ENCODE data around the gene ABCB9. TPM values are rescaled to one million over a fixed set of nuclear protein-coding genes. Genes with fewer than 3 reads are reported as not detected.

The ABCB9 gene
- total and polyA plus RNA-seq, 2 of the 8 experiments (the other 6 are each of a cell fraction or from before 2014, with no cell fraction given), result 3.8 to 8.0 TPM

DNA sequence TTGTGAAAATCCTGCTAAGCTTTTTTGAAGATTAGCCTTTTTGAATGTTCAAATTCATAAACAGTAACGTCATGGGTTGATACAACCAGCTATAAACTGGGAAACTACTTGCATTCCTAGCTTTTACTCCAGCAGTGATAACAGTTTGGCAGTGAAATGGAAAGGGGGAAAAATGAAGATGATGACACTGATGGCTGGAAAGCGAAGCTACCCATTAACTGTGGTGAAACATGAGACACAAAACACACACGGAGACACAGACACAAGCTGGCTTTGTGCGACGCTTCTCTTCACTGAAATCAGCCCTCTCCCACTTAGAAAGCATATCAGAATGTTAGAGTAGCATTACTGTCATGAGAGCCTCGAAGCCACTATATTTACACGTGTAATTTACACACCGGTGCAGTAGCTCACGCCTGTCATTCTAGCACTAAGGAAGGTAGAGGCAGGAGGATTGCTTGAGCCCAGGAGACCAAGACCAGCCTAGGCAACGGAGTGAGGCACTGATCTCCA is 86.1 kb downstream of the ABCB9 start (continued):
- TF ChIP-seq, protein P1, sequence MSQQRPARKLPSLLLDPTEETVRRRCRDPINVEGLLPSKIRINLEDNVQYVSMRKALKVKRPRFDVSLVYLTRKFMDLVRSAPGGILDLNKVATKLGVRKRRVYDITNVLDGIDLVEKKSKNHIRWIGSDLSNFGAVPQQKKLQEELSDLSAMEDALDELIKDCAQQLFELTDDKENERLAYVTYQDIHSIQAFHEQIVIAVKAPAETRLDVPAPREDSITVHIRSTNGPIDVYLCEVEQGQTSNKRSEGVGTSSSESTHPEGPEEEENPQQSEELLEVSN (IDR thresholded peaks at IDR 0.05), result no peak
- TF ChIP-seq BACH1 (IDR thresholded peaks at IDR 0.05; ENCODE audit: low read length) (no peak), RAD21 (IDR thresholded peaks at IDR 0.05 in 1 of 2, conservative IDR thresholded peaks at IDR 0.05 in 1 of 2; ENCODE audit: low read depth in 2 of 2, low read length in 2 of 2) (no peak), CBX5 (IDR thresholded peaks at IDR 0.05; ENCODE audit: low read depth, low read length) (no peak), BCL11A (IDR thresholded peaks at IDR 0.05; ENCODE audit: low read depth in 2 of 2, low read length in 2 of 2) (no peak), FOSL1 (IDR thresholded peaks at IDR 0.05; ENCODE audit: insufficient read depth, low read depth, low read length) (no peak), TCF12 (IDR thresholded peaks at IDR 0.05; ENCODE audit: low read depth, low read length) (no peak)

Small RNA genes within 50 kb of the gene (microRNA-seq; reads per million reads assigned to microRNA genes)
- 0 reads per million in 2 experiments for gene MIR4304 (ENCODE audit: borderline microRNAs expressed in 2 of 2, borderline number of aligned reads in 2 of 2, borderline replicate concordance in 1 of 2)

Small RNA genes within 50 kb of the gene (small RNA-seq; reads per million reads assigned to genes)
- not detected for gene ARL6IP4 (ENCODE audit: insufficient read depth)
- not detected for gene MIR4304 (ENCODE audit: insufficient read depth)

Other genes with a start within 250 kb of the ABCB9 start
- not detected in 2 replicates for gene HCAR3, start 249.7 kb downstream of the ABCB9 start, total RNA-seq (2021; fragmentation: NEBNext Ultra II Directional; extraction: Animal tissue kit (Norgen Biotek cat#: 25700))
- gene HCAR3, start 249.7 kb downstream of the ABCB9 start, polyA plus RNA-seq (2011; rRNA removed), result not detected in 2 replicates
- gene HCAR1, start 235.6 kb downstream of the ABCB9 start, total RNA-seq (2021; fragmentation: NEBNext Ultra II Directional; extraction: Animal tissue kit (Norgen Biotek cat#: 25700)), result not detected in 2 replicates
- 0.02 TPM in 1 of 2 replicates, not detected in the other for gene HCAR1, start 235.6 kb downstream of the ABCB9 start, polyA plus RNA-seq (2011; rRNA removed)
- 78.1 and 84.0 TPM in 2 replicates for gene DENR, start 213.6 kb downstream of the ABCB9 start, total RNA-seq (2021; fragmentation: NEBNext Ultra II Directional; extraction: Animal tissue kit (Norgen Biotek cat#: 25700))
- 26.9 and 29.5 TPM in 2 replicates for gene DENR, start 213.6 kb downstream of the ABCB9 start, polyA plus RNA-seq (2011; rRNA removed)
- gene CCDC62, start 191.9 kb downstream of the ABCB9 start, total RNA-seq (2021; fragmentation: NEBNext Ultra II Directional; extraction: Animal tissue kit (Norgen Biotek cat#: 25700)), result 0.21 and 0.41 TPM in 2 replicates
- 0.05 TPM in 2 replicates for gene CCDC62, start 191.9 kb downstream of the ABCB9 start, polyA plus RNA-seq (2011; rRNA removed)
- gene HIP1R, start 131.0 kb downstream of the ABCB9 start, total RNA-seq (2021; fragmentation: NEBNext Ultra II Directional; extraction: Animal tissue kit (Norgen Biotek cat#: 25700)), result 14.5 and 14.7 TPM in 2 replicates
- 11.2 and 16.1 TPM in 2 replicates for gene HIP1R, start 131.0 kb downstream of the ABCB9 start, polyA plus RNA-seq (2011; rRNA removed)
- gene VPS37B, start 70.3 kb downstream of the ABCB9 start, total RNA-seq (2021; fragmentation: NEBNext Ultra II Directional; extraction: Animal tissue kit (Norgen Biotek cat#: 25700)), result 11.9 and 13.1 TPM in 2 replicates
- gene VPS37B, start 70.3 kb downstream of the ABCB9 start, polyA plus RNA-seq (2011; rRNA removed), result 15.7 and 17.2 TPM in 2 replicates
- 17.3 and 17.4 TPM in 2 replicates for gene OGFOD2, start 8.8 kb upstream of the ABCB9 start, total RNA-seq (2021; fragmentation: NEBNext Ultra II Directional; extraction: Animal tissue kit (Norgen Biotek cat#: 25700))
- 20.3 and 35.6 TPM in 2 replicates for gene OGFOD2, start 8.8 kb upstream of the ABCB9 start, polyA plus RNA-seq (2011; rRNA removed)
- 109 and 115 TPM in 2 replicates for gene ARL6IP4, start 14.2 kb upstream of the ABCB9 start, total RNA-seq (2021; fragmentation: NEBNext Ultra II Directional; extraction: Animal tissue kit (Norgen Biotek cat#: 25700))
- gene ARL6IP4, start 14.2 kb upstream of the ABCB9 start, polyA plus RNA-seq (2011; rRNA removed), result 76.4 and 97.6 TPM in 2 replicates
- gene PITPNM2, start 184.6 kb upstream of the ABCB9 start, total RNA-seq (2021; fragmentation: NEBNext Ultra II Directional; extraction: Animal tissue kit (Norgen Biotek cat#: 25700)), result 2.3 and 3.4 TPM in 2 replicates
- gene PITPNM2, start 184.6 kb upstream of the ABCB9 start, polyA plus RNA-seq (2011; rRNA removed), result 0.59 and 0.97 TPM in 2 replicates

Data from H1 (cell line).